ENCODE data around the gene GP5.

Gene GP5

DNA sequence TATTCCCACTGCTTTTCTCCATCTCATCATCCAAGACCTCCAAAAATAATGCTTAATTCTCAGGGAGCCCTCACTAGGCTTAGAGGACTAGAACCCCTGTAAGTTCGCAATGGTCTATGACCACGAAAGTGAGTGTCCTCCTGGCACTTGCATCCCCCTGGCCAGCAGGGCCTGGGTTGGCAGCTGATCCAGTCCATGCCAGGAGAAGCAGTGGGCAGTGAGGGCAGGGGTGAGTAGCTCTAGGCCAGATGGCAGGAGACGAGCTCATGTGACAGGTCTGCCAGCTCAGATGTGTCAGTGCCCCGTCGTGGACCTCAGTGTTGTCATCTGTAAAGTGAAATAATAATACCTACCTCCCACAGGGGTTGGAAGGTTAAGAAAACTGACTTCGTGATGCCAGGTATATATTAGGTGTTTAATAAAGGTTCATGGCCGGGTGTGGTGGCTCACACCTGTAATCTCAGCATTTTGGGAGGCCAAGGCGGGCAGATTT lies 11.1 kb downstream of the GP5 start:
- DNase-seq (ENCODE audit: low spot score): no peak

DNA sequence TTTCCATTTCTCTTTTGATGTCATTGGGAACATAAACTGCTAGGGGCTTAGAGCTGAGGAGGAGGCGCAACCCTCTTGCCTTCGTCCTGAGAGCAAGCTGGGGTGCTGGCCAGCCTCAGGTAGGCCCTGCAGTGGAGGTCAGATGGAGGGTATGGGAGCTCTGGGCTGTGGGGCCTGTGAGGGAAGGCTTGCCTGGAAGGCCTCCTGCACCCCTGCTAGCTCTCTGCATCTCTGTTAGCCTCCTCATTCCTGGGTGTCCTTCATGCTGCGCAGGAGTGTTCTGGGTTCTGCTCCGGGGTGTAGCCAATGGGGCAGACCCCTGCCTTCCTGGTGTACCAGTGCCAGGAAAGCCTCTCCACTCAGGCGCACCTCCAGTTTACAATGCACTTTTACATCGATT lies 11.8 kb downstream of the GP5 start:
- in situ Hi-C loops (cut with MboI; ENCODE audit: low sequenced_read_pairs, unreplicated experiment): no loop called here
- DNase-seq (ENCODE audit: low spot score): peak; percentile 6
- TF ChIP-seq, protein P1, sequence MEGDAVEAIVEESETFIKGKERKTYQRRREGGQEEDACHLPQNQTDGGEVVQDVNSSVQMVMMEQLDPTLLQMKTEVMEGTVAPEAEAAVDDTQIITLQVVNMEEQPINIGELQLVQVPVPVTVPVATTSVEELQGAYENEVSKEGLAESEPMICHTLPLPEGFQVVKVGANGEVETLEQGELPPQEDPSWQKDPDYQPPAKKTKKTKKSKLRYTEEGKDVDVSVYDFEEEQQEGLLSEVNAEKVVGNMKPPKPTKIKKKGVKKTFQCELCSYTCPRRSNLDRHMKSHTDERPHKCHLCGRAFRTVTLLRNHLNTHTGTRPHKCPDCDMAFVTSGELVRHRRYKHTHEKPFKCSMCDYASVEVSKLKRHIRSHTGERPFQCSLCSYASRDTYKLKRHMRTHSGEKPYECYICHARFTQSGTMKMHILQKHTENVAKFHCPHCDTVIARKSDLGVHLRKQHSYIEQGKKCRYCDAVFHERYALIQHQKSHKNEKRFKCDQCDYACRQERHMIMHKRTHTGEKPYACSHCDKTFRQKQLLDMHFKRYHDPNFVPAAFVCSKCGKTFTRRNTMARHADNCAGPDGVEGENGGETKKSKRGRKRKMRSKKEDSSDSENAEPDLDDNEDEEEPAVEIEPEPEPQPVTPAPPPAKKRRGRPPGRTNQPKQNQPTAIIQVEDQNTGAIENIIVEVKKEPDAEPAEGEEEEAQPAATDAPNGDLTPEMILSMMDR (IDR thresholded peaks at IDR 0.05; ENCODE audit: borderline replicate concordance, control extremely low read depth, extremely low read depth, insufficient read depth, missing control alignments): no peak

More for the DNA sequence above, 11.1 kb downstream of the GP5 start:
- TF ChIP-seq, protein P1 (IDR thresholded peaks at IDR 0.05; ENCODE audit: borderline replicate concordance, control extremely low read depth, extremely low read depth, insufficient read depth, missing control alignments): no peak
- in situ Hi-C loops (cut with MboI; ENCODE audit: low sequenced_read_pairs, unreplicated experiment): no loop called here

DNA sequence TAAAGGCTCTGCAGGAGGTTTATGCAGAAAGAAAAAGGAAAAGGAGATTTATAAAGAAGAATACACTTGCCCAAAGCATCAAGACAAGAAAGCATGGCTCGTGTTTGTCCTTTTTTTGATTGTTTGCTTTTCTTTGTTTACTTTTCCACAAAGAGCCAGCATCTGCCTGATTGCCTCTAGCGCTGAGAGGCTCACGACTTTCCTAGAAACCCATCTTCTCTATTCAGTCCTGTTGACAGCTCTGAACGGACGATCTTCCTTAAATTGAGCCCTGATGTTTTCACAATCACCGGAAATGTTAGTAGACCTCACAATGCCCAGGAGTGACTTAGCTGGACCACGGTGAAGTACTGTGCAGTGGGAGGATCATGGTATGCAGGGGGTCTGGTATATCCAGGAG lies 12.4 kb downstream of the GP5 start:
- TF ChIP-seq, protein P1 (IDR thresholded peaks at IDR 0.05; ENCODE audit: borderline replicate concordance, control extremely low read depth, extremely low read depth, insufficient read depth, missing control alignments): no peak
- in situ Hi-C loops (cut with MboI; ENCODE audit: low sequenced_read_pairs, unreplicated experiment): no loop called here
- no peak for DNase-seq (ENCODE audit: low spot score)

DNA sequence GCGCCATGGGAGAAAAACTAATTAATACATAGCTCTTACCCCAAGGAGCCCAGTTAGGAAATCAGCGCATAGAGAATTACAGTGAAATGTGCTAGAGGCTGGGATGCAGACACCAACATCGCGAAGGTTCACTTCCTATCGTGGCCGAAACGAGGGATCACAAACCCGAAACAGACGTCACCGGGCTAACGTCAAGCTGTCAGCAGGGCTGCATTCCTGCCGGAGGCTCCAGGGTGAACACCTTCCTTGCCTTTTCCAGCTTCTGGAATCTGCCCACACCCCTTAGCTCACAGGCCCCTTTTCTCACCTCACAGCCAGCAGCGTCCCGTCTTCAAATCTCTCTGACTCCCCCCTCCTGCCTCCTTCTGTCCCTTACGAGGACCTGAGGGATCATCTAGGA lies 13.0 kb downstream of the GP5 start:
- no peak for DNase-seq (ENCODE audit: low spot score)
- in situ Hi-C loops (cut with MboI; ENCODE audit: low sequenced_read_pairs, unreplicated experiment): no loop called here

DNA sequence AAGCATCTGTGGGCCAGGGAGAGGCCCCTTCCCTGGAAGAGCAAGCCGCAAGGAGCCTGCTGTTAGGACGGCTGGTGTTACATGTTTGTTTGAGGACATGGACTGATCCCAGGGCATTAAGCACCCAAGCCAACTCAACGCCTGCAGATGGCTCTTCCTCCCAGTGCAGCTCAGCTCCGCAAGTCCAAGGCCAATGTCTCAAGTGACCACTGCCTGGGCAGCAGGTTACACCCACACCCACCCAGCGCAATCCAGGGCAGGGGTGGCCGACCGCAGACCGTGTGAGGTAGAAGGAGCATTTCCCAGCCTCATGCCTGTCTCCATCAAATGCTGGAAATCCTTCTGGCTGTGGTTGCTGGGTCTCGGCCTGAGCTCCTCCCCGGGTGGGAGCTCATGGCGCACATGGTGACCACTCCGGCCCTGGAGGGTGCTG lies 14.5 kb downstream of the GP5 start:
- TF ChIP-seq, protein P1 (IDR thresholded peaks at IDR 0.05; ENCODE audit: borderline replicate concordance, control extremely low read depth, extremely low read depth, insufficient read depth, missing control alignments): no peak
- in situ Hi-C loops (cut with MboI; ENCODE audit: low sequenced_read_pairs, unreplicated experiment): no loop called here
- no peak for DNase-seq (ENCODE audit: low spot score)

More for the DNA sequence above, 13.0 kb downstream of the GP5 start:
- TF ChIP-seq, protein P1 (IDR thresholded peaks at IDR 0.05; ENCODE audit: borderline replicate concordance, control extremely low read depth, extremely low read depth, insufficient read depth, missing control alignments): no peak

DNA sequence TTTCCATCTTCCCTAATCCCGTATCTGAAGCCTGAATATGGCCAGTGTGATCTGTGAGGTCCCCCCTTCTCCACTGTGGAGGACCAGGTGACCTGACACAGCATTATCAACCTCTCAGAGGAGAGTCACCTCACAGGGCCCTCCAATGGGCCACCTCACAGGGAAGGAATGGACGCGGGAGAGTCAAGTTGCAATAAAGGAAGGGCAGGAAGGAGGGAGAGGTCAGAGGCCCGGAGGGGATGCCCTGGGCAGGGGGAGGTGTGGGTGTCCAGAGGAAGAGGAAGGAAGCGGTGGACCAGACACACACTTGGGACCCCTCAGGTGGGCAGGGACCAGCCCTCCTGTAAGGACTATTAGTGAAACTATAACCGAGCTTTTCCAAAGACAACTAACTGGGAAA lies 14.9 kb downstream of the GP5 start:
- in situ Hi-C loops (cut with MboI; ENCODE audit: low sequenced_read_pairs, unreplicated experiment): no loop called here
- DNase-seq (ENCODE audit: low spot score): no peak

More for the DNA sequence above, 14.9 kb downstream of the GP5 start:
- TF ChIP-seq, protein P1 (IDR thresholded peaks at IDR 0.05; ENCODE audit: borderline replicate concordance, control extremely low read depth, extremely low read depth, insufficient read depth, missing control alignments): no peak

Data from GM13976 (cell line).